ENCODE measurements around the gene ST6GAL1.
"Not testable (repeated sequence)": the region's sequence is repeated elsewhere in the genome, so short reads cannot be mapped to it uniquely, and the experiment has no call there.

Gene ST6GAL1

GRCh38 chr3:187057803-187058202 is 127.5 kb downstream of the ST6GAL1 start:
- not testable (repeated sequence) for DNase-seq

DNA sequence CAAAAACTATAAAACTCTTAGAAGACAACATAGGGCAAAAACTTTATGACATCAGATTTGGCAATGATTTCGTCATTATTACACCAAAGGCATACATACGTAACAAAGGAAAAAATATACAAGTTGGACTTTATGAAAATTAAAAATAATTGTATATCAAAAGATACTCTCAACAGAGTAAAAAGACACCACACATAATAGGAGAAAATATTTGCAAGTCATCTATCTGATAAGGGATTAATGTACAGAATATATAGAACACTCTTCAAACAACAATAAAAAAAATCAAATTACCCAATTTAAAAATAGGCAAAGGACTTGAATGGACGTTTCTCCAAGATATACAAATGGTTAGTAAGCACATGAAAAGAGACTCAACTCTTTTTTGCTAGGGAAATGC is 131.4 kb downstream of the ST6GAL1 start:
- no peak for DNase-seq

- DNase-seq, result no peak
Observed at GRCh38 chr3:187062526-187063177, 132.3 kb downstream of the ST6GAL1 start.

- DNase-seq, result peak; percentile 31
Observed at GRCh38 chr3:187063286-187064121, 133.2 kb downstream of the ST6GAL1 start.

- DNase-seq, result no peak
Observed at GRCh38 chr3:187064210-187065115, 134.1 kb downstream of the ST6GAL1 start.

DNA sequence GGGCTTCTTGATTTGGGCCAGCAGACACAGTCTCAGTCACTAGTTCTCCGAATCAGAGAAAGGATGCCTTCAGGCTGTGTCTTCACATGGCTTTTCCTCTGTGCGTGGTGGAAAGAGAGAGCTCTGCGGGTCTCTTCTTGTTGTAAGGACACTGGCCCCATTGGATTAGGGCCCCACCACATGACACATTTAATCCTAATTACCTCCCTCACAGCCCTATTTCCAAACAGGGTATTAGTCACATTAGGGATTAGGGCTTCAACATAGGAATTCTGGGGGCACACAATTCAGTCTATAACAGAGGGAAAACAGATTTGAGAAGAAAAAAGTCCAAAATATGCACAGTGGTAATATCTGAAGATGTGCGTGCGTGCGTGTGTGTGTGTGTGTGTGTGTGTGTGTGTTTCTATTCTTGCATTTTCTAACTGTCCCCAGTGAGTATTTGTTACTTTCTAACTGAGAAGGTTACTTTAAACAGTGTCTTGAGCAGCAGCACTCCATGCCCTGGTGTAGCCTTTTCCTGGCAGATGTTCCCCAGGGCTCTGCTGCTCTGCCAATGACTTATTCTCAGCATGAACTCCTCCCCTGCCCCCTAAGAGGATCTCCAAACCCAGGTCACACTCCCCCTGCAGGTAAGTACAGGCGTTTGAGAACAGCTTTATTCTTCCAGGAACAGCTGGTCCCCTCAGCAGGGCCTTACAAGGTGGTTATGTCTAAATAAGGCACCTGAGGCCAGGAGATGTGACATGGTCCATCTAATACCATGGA is 136.1 kb downstream of the ST6GAL1 start:
- peak; percentile 62 for DNase-seq

- DNase-seq, result no peak
Observed at GRCh38 chr3:187068787-187069186, 138.5 kb downstream of the ST6GAL1 start.

- DNase-seq, result no peak
Observed at GRCh38 chr3:187069857-187070516, 139.7 kb downstream of the ST6GAL1 start.

- no peak for DNase-seq
Observed at GRCh38 chr3:187072102-187072501, 141.8 kb downstream of the ST6GAL1 start.

DNA sequence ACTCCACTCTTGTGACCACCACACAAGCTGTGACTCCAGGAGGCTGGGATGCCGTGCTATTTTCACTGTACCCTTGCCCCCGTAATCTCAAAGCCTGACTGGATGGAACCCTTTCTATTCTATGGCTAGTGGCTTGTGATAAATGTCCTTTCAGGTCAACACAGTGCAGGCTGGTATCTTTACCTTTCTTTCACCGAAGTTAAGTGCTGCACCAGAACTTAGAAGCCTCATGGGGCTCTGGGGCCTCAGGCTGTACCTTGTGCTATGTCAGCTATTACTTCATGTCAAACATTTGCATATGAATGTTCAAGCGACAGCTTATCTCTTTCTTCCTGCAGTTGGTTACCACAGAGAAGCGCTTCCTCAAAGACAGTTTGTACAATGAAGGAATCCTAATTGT is 142.2 kb downstream of the ST6GAL1 start:
- DNase-seq, result no peak

GRCh38 chr3:187073581-187074098 is 143.3 kb downstream of the ST6GAL1 start:
- DNase-seq, result no peak

DNA sequence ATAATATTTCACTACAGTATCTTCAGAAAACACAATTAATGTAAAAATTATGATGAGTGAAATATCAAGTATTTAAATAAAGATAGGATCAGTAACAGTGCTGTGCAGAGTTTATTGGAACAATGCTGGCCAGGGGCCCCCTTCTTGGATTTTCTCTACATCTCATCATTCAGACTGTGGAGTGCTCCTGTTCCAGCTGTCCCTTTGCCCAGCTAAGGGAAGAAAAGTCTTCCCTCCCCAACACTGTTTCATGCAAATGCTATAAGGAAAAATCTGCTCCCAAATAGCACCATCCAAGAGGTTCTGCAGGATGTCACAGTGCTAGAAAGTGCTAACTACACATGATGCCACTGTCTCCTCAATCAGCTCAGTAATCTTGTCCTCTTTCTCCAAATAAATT is 144.5 kb downstream of the ST6GAL1 start:
- DNase-seq, result no peak

- no peak for DNase-seq
Observed at GRCh38 chr3:187076297-187076696, 146.0 kb downstream of the ST6GAL1 start.

DNA sequence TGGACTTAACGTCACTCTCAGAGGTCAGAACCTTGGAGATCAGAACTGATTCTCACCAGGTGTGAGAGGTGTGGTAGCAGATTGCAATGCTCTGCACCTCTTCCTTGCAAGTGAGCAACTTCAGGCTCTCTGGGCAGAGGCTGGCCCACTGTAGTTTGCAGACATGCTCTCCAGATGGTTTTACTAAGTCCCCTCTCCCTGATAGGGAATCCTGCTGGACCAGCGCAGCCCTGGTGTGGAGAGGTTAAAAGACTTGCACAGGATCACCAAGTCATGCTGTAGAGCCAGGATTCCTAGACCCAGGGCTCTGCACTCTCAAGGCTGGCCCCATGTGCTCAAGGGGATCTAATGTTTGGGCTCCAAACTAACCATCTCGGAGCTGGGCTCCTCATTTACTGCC is 146.8 kb downstream of the ST6GAL1 start:
- DNase-seq, result no peak

GRCh38 chr3:187077537-187077936 is 147.2 kb downstream of the ST6GAL1 start:
- DNase-seq, result no peak

DNA sequence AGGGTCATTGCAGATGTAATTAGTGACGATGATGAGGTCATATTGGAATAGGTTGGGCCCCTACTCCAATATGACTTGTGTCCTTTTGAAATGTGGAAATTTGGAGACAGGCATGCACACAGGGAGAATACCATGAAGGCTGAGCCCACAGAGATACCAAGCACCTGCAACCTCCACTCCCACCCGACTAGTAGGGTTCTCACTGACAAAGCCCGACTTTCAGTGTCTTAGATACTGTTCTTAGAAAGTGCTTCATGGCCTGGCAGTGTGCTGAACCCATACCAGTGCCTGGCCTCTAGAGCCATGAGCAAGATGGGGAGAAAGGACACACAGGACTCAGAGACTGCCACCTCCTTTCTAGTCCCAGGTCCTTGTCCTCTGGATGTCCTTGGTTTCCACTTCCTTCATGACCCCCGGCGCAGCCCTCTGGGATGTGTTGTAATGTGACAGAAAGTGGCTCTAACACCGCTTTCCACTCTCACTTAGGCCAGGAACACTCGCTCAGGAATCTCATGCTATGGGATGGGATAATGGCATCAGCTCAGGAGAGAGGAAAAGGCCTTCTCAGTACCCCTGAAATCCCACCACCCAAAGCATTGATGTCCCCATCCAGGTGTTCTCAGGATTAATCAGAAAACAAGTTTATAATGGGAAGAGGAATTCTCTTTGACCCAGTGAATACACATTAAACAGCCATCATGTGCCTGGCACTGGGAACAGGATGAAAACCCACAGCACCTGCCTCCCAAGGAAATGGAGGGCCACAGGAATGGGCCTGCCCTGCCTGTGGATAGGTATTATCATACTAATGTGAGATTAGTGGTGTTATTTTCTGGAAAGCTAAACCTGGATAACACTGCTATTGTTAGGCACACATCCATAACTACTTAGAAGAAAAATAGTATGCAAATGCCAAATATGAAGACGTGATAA is 149.0 kb downstream of the ST6GAL1 start:
- DNase-seq, result no peak

DNA sequence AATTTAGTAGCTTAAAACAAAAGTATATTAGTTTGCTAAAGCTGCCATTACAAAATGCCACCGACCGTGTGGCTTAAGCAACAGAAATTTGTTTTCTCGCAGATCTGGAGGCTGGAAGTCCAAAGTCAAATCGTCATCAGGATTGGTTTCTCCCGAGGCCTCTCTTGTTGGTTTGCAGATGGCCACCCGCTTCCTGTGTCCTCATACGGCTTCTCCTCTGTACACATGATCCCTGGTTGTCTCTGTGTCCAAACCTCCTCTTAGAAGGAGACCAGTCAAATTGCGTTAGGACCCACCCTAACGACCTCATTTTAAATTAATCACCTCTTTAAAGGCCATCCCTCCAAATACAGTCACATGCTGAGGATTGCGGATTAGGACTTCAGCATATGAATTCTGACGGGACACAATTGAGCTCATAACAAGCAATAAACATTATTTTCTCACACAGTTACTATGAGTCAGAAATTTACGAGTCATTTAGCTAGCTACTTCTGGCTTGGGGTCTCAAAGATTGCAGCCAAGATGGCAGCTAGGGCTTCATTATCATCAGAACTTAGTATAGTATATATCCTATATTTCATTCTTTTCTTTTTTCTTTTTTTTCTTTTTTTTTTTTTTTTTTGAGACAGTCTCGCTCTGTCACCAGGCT is 150.6 kb downstream of the ST6GAL1 start:
- DNase-seq, result no peak

GRCh38 chr3:187082758-187083375 is 152.5 kb downstream of the ST6GAL1 start:
- DNase-seq, result no peak

DNA sequence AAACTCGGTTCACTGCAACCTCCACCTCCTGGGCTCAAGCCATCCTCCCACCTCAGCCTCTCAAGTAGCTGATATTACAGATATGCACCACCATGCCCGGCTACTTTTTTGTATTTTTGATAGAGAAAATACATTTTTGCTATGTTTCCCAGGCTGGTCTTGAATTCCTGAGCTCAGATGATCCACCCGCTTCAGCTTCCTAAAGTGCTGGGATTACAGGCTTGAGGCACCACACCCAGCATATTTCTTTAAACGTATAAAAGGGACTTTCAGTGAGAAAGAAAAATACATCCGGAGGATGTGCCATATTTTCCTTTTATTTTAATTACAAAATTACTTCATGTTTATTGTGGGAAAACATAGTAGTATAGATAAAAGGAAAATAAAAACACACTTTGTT is 153.8 kb downstream of the ST6GAL1 start:
- no peak for DNase-seq

DNA sequence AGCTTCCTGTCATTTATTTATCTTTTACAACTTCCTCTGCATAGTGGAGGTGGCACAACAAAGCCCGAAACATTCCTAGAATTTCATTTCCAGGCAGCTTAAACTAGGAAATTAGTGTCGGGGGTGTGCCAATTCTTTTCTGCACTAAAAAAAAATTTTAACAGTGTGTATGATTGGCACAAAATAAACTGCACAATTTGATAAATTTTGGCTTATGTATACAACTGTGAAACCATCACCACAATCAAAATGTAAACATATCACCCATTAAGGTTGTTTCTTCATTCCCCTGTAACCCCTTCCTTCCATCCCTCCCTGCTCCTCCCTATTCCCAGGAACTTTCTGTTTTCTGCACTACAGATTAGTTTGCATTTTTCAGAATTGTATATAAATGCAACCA is 154.3 kb downstream of the ST6GAL1 start:
- no peak for DNase-seq
